GM18505 (cell line): ENCODE results near the gene ZKSCAN4.

Source experiments
- ATAC-seq: cut with Tn5 transposase; IDR thresholded peaks from one replicate; pipeline ENCODE4 v1.9.1; 2021; ENCODE audit not compliant: unreplicated experiment
- POLR2A ChIP-seq: IDR thresholded peaks from 4 replicates; pipeline ENCODE4 v1.6.1; 2011; ENCODE audit warnings: borderline replicate concordance; ENCODE audit not compliant: insufficient read depth, insufficient read length; ENCODE audit errors: extremely low read depth

ZKSCAN4 gene

DNA sequence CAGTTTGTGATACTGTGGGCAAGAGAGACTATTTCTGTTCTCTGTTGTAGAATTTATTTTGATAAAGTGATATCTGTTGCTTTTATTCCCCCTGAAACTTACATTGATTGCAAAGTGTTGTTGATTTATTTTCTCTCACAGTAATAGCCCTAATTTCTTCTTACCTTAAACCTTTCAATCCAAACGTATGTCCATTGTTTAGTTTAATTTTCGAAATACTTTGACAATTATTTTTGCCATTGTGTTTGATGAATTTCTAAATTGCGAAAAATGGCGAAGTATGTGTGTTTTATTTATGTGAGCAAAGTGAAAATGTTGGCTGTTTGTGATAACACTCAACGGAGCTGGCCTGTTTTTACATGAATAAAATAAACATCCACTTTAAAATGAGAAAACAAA is 14.5 kb upstream of the ZKSCAN4 start:
- ATAC-seq = no peak

DNA sequence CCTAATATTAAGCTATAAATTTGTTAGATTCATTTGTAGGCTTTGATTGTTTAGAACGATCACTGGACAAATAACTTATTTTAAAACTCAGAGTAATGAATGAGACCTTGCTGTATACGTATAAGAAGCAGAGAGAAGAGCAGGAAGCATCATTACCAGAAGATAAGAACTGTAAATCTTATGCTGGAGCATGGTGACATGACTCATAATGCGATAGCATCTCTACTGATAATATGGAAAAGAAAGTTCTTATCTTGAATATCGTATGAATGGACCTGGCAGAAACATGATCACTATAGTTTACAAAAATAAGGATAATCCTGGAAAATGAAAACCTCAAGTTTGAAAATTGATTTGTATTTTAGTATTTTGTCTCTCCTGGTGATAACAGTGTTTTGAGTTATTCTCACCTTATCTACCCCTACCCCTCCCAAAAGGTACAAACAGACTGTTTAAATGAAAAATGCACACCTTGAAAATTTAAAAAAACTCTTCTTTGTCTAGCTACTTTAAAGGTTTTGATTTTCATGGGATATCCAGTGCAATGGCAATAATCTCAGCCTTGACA is 12.8 kb upstream of the ZKSCAN4 start:
- no peak for TF ChIP-seq POLR2A
- ATAC-seq = no peak

More for the DNA sequence above, 14.5 kb upstream of the ZKSCAN4 start:
- TF ChIP-seq POLR2A = no peak

DNA sequence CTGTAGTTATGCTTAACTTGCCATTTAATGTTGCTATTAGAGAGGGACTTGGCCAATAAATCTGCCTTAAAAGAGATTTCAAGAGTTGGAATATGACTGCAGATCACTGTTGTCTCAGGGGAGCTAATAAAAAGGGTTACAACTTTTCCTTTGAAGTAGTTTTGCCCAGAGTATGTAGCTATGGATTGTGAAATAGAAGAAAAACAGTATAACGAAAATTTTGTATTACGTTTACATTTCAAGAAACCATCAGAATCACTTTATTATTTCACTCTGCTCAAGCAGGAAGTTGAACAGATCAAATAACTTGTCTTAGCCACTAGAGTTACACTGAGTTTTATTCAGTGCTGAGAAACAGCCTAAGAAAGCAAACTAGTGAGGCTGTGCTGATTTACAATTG is 11.9 kb upstream of the ZKSCAN4 start:
- no peak for ATAC-seq
- TF ChIP-seq POLR2A = no peak

DNA sequence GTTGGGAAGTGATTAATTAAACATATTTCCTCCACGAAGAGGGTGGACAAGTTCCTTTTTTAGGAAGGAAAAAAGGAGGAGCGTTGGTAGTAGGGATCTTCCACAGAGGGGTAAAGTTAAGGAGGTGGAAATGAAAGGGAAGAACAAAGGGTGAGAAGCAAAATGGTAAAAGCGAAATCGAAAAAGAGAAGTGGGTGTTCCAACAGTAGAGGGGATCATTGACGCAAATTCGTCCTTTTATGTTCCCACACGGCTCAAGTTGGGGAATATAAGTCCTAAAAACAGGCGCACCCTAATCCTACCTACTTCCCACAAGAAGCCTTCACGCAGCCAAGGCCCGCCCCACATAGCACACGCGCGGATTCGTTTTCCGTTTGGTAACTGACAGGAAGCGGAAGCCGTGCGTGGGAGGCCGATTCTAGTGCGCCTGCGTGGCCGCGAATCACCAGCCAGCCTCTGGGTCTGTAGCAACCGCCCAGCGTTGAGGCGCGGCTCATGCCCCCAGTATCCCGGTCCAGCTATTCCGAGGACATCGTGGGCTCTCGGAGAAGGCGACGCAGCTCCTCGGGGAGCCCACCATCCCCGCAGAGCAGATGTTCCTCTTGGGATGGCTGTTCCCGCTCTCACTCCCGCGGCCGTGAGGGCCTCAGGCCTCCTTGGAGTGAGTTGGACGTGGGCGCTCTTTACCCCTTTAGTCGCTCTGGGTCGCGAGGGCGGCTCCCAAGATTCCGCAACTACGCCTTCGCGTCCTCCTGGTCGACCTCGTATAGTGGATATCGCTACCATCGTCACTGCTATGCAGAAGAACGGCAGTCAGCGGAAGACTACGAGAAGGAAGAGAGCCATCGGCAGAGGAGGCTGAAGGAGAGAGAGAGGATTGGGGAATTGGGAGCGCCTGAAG is 7.1 kb upstream of the ZKSCAN4 start, which contains the start of gene NKAPL:
NKAPL (plus strand) TSS at position 421 of the 901 bp plus-strand sequence; CDS start at position 496, 75 bp downstream.
- TF ChIP-seq POLR2A = no peak
- ATAC-seq = no peak

DNA sequence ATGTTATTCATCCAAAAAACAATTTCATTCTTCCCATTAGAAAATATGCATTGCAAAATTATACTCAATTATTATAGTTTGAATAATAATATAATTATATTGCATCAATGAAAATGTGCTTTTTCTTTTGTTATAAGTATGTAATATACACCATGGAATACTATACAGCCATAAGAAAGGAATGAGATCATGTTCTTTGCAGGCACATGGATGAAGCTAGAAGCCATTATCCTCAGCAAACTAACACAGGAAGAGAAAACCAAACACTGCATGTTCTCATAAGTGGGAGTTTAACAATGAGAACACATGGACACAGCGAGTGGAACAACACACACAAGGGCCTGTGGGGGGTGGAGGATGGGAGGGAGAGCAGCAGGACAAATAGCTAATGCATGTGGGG is 5.0 kb upstream of the ZKSCAN4 start:
- no peak for TF ChIP-seq POLR2A
- no peak for ATAC-seq

DNA sequence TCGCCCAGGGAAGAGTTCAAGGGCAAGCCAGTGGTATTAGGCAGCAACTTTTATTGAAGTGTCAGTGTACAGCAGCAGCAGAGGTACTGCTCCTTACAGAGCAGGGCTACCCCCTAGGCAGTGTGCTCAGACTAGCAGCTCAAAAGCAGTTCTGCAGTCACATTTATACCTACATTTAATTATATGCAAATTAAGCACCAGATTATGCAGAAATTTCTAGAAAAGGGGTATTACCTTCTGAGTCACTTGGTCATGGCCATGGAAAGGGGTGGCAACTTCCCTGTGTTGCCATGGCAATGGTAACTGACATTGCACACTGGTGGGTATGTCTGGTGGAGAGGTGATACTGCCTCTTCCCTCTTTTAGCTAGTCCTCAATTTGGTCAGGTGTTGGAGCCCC is 2.1 kb upstream of the ZKSCAN4 start:
- no peak for ATAC-seq
- TF ChIP-seq POLR2A = no peak

DNA sequence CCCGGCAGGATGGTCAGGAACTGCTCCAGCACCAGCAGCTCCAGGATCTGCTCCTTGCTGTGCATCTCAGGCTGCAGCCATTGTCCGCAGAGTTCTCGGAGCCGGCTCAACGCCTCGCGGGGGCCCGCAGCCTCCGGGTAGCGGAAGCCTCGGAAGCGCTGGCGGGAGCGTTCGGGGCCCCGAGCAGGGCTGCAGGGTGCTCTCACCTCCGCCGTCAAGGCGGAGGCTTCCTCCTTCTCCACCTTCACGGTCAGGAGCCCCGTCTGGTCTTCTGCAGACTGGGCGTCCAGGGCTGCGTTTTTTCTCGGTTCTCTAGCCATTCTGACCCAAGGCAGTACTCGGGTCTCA is 434 bp downstream of the ZKSCAN4 start:
- TF ChIP-seq POLR2A = no peak
- peak; percentile 39 for ATAC-seq

DNA sequence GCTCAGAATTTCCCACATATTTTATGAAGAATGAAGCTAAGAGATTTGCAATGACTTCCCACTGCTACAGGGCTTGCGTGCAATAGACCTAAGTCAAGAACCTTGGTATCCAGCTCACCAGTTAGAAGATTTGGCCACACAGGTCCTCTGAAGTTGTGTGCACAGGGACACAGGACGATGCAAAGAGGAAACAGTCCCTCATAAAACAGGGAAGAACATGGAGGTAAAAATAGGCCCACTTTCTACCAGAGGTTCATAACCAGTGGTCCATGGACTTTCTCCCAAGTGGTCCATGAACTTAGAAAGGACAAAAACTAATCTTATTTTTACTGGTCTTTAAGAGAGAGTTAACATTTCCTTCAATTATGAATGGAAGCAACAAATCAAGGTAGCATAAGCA is 1.3 kb downstream of the ZKSCAN4 start:
- no peak for TF ChIP-seq POLR2A
- no peak for ATAC-seq

DNA sequence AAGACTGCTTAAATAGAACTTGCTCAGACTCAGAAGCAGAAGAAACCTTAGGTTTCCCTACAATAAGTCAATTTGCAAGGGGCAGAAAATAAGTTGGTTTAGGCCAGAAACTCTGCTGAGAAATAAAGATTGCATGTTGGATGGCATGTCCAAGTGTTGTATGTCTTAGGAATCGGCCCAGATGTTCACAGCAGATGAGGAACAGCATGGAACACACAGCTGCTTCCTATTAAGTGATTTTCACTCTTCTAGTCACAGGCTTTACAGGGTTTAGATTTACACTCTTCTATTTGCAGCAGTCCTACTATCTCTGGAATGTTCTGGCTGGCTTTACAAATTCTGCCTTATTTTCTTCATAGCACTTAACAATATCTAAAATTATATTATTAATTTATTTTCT is 3.2 kb downstream of the ZKSCAN4 start:
- TF ChIP-seq POLR2A = no peak
- ATAC-seq = no peak

DNA sequence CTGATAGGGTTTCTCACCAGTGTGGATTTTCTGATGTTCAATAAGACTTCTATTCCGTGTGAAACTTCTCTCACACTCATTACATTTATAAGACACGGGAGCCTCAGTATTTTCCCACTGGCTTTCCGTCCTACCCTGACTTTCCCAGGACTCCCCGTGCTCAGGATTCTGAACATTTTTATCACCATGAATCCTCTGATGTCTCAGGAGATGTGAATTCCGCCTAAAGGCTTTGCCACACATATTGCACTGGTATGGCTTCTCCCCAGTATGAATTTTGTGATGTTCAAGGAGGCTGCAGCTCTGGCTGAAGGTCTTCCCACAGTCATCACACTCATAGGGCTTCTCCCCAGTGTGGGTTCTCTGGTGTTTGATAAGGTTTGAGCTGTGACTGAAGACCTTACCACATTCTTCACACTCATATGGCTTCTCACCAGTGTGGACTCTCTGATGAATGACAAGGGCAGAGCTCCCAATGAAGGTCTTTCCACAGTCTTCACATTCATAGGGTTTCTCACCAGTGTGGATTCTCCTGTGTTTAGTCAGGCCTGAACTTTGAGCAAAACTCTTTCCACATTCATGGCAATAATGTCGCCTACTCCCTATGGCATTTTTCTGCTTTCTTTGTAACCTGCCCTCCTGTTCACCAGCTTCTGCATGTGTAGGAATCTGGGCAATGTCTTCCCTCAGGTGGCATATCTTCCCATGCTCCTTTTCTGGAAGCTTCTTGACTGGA is 6.7 kb downstream of the ZKSCAN4 start:
- TF ChIP-seq POLR2A = no peak
- ATAC-seq = no peak

DNA sequence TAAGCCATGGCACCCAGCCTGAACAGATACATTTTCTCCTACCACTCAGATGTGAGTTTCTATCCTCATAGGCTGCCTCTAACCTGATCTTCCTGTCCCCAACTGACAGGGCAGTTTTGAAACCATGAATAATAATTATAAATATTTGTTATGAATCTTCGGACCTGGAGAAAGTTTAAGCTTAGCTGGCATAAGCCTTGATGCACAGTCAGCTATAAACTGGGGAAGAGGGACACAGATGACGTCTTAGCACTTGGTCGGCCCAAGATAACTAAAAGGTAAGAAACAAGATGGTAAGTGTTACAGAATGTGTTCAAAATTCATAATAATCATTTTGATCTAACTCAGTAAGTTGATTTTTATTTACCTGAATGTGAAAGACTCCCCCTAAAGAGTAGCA is 8.1 kb downstream of the ZKSCAN4 start:
- TF ChIP-seq POLR2A = no peak
- no peak for ATAC-seq

DNA sequence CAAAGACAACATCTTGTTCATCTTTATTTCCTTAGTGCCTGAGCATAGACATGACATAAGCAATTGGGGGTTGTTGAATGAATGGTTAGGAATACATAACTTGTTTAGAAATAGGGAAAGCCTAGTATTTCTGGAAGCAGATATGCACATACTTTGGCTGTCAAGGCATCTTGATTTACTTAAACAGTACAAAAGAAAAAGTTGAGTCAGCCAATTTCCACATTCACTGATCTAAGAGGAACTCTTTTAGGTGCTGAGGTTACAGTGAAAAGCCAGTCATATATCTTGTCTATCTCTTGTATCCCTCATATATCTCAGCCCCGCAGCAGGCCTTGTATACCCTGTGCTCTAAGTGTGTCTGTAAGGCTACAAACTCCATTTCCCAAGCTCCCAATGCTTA is 11.6 kb downstream of the ZKSCAN4 start:
- TF ChIP-seq POLR2A = no peak
- ATAC-seq = no peak

DNA sequence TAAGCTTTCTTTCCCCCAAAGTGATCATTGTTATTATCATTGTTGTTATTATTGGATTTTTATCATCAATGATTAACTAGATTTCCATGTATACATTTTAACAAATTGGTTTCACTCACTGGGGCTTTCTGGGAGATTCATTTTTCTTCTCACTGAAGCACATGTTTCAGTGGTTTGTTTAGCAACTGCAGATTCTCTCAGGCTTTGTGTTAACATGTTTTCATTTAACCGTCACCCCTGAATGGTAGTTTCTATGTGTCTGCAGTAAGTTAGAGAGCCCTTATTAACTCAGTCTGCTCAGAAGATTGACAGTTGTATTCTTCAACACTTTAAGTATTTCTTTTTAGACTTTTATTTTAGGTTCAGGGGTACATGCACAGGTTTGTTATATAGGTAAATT is 12.4 kb downstream of the ZKSCAN4 start:
- ATAC-seq = no peak
- no peak for TF ChIP-seq POLR2A

DNA sequence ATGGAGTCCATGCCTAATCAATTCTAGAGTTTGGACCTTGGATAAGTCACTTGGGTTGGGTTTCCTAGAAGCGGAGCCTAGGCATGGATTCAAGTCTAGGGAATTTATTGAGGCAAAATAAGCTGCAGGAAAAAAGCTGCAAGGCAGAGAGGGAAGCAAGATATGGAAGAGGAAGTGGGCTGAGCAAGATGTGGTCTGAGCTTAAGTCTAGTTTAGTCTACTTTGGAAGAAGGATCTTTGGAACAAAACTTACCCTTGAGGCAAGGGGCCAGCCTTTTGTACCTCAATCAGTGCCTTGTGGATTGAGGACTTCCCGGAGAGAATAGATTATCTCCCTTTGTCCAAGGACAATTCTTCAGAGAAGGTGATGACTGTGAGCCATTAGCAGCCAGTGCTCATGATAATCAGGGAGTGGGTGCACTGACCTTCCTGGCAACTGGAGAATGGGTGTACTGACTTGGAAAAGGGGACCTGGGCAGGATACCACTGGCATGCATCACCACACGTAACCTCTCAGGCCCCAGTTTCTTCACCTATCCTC is 16.1 kb downstream of the ZKSCAN4 start:
- no peak for ATAC-seq
- no peak for TF ChIP-seq POLR2A

DNA sequence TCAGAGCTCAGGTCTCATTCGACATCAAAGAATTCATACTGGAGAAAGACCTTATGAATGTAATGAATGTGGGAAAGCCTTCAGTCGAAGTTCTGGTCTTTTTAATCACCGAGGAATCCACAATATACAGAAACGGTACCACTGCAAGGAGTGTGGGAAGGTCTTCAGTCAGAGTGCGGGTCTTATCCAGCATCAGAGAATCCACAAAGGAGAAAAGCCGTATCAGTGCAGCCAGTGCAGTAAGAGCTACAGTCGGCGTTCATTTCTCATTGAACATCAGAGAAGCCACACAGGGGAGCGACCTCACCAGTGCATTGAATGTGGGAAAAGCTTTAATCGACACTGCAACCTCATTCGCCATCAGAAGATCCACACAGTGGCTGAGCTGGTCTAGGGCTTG is 19.3 kb downstream of the ZKSCAN4 start:
- TF ChIP-seq POLR2A = no peak
- no peak for ATAC-seq
